HG02678 (cell line): ENCODE measurements around the gene ZC3H7B.

Experiments used
- ATAC-seq: cut with Tn5 transposase; IDR thresholded peaks from one replicate; pipeline ENCODE4 v1.9.1; 2021; ENCODE audit warnings: mild to moderate bottlenecking, moderate library complexity; ENCODE audit not compliant: unreplicated experiment

Gene ZC3H7B

DNA sequence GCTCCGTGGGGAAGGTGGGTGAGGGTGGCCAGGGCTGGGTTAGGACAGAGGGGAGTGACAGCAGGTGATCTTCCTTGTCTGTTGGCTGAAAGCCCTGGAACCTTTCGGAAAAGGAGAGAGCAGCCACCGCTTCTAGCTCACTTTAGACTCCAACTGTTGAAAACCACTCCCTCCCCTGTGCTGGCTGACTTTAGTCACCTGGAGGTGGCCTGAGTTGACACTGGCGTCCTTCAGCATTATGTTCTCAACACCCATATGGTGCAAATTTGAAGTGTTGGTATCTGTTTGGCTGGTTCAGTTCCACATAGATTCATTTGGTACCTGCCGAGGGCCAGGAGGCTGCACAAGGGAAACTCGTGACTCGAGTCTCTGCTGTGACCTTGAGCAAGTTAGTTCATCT, 28.8 kb downstream of the ZC3H7B start:
- ATAC-seq: no peak

DNA sequence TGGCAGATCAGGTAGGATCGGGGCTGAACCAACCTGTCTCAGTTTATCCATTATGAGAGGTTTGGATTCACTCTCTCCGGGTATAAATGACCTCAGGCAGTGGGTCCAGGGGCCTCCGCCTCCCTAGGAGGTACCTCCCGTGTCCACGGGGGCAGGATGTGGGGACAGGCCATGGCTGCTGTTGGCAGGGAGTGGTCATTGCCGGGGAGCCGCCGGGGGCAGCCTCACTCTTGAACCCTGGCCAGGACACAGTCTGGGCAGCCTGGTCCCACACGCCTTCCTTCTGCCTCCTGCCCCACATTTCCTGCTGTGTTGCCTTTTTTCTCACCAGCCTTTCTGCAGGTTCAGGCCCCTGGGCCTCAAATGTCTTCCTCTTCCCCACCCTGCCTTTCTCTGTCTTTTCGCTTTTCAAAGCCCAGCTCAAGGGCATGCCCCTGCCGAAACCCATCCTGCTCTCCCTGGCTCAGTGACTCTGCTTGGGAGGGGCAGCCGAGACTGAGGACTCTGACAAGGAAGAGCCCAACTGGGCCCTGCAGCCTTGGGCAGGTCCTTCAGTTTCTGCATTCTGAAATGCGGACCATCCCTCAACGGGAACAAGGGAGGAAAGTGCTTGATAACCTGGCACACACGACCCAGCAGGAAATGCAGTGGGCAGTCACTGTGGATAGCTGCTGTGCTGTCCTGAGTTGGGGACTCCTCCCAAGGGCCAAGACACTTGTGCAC, 31.1 kb downstream of the ZC3H7B start:
- ATAC-seq: no peak

DNA sequence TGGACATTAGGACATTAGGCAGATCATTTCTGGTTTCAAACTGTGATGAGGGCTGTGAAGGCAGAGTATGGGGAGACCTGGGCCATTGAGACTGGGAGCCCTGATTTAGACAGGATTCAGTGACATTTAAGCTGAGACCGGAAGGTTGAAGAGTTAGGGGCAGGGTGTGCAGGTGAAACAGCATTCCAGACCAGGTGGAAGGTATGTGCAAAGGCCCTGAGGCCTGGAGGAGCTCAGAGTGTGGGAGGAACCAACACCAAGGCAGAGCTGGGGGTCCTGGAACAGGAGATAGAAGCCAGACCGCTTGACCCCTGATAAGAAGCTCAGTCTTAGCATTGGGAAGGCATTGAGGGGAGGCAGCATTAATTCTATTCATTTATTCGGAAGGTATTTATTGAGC, 32.5 kb downstream of the ZC3H7B start:
- ATAC-seq: no peak

DNA sequence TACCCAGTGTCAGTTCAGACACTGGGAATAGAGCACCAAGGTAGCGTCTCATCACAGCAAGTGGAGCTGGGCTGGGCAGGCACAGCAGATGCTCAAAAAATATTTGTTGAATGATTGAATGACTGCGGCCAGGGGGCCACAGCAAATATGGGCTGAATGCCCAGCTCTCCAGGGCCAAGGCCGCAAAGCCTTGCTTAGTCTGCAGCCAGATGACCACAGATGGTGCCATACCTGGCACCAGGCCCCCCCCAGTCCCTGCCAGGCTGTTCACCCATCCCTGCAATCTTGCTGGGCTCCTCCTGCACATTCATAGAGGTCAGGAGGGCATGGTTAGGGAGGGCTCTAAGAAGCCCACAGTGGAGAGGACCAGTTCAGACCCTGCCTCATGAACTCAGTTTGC, 32.9 kb downstream of the ZC3H7B start:
- no peak for ATAC-seq

DNA sequence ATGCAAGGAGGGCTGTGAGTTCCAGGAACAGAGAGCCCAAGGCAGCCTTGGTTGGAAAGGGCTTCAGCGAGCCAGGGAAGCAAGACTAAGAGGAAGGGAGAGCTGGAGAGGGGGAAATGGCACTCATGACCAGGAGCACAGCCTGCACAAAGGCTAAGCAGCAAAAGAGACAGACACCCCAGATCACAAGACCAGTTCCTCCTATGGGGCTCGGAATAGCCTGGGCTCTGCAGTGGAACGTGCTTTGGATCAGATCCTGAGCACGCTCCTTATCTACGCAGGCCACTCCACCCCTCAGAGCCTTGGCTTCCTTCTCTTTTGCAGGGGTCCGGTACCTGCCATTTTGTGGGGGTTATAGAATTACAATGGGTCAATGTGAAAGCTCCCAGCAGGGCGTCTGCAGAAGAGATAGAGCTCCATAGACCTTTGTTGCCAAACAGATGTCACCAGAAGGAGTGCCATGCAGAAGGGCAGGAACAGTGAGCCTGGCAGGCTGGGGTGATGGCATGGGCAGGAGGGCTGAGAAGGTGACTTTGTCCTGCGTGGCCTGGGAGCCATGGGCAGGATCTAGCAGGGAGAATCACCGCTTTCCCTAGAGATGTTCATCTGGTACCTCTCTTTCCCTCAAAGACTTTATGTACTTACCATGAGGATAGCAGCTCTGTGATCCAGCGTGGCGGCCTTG, 33.8 kb downstream of the ZC3H7B start:
- no peak for ATAC-seq

GRCh38 chr22:41338614-41339212, 37.4 kb downstream of the ZC3H7B start:
- ATAC-seq: no peak

GRCh38 chr22:41339823-41340222, 38.5 kb downstream of the ZC3H7B start:
- ATAC-seq: no peak

DNA sequence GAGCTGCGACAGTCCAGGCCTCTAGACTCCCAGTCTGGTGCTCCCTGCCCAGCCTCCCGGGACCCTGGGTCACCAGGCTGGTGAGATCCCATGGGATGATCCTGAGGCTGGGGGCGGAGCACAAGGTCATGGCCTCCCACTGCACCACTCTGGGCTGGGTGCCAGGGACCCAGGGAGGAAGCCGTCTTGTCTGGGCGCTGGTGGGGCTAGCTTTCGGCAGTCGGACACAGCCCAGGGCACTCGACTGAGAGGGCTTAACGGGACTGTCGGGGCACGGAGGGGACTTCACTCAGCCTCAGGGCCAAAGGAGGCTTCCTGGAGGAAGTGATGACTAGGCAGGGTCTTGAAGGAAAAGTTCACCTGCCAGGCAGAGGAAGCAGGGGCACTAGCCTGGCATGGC, 39.0 kb downstream of the ZC3H7B start:
- ATAC-seq: no peak

GRCh38 chr22:41341012-41341411, 39.7 kb downstream of the ZC3H7B start:
- no peak for ATAC-seq

- ATAC-seq: no peak
These were observed 40.7 kb downstream of the ZC3H7B start for GRCh38 chr22:41341990-41342389.

DNA sequence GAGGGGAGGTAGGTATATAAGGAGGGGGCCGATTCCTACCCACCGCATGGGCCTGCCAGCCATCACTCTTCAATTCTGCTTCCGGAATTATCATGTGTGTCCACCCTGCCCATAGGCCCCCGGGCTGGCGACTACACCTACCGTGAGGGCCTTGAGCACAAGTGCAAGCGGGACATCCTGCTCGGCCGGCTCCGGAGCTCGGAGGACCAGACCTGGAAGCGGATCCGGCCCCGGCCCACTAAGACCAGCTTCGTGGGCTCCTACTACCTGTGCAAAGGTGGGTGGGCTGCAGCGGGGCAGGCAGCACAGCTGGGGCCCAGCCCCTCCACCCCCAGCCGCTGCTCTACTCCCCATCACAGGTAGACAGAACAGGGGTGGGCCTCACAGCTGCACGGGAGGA, 42.0 kb downstream of the ZC3H7B start:
- ATAC-seq: no peak

DNA sequence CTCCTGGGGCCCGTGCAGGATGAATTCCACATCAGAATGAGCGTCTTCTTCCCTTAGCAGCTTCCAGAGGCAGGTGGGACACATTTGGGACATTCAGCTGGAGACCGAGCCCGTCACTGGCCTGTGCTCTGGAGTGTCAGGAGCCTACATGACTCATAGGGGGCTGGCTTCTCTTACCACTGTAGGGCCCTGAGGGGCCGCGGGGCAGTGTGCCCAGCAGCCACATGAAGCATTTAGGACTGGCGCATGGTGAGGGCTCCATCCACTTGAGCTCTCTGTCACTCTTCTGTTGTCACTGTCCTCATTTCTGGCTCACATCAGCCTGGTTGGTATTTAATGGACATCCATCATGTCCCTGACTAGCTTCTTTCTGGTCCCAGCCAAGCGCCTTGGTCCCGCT, 42.4 kb downstream of the ZC3H7B start:
- no peak for ATAC-seq

- ATAC-seq: no peak
These were observed 43.0 kb downstream of the ZC3H7B start for GRCh38 chr22:41344189-41344788.

DNA sequence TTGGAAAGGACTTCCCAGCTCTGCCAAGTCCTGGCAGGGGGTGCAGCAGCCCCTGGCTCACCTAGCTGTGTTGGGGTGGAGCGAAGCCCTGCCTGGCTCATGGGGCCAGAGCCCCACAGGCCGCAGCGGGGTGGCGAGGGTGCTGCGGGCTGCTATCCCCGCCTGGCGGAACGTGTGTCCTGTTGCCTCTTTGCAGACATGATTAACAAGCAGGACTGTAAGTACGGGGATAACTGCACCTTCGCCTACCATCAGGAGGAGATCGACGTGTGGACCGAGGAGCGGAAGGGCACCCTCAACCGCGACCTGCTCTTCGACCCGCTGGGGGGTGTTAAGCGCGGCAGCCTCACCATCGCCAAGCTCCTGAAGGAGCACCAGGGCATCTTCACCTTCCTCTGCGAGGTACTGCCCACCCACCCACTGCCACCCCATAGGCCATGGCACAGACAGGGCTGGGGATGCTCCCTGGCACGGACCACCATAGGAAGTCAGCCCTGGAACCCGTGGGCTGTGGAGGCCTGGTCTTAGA, 44.5 kb downstream of the ZC3H7B start:
- ATAC-seq: no peak

GRCh38 chr22:41347066-41347859, 45.9 kb downstream of the ZC3H7B start:
- no peak for ATAC-seq

DNA sequence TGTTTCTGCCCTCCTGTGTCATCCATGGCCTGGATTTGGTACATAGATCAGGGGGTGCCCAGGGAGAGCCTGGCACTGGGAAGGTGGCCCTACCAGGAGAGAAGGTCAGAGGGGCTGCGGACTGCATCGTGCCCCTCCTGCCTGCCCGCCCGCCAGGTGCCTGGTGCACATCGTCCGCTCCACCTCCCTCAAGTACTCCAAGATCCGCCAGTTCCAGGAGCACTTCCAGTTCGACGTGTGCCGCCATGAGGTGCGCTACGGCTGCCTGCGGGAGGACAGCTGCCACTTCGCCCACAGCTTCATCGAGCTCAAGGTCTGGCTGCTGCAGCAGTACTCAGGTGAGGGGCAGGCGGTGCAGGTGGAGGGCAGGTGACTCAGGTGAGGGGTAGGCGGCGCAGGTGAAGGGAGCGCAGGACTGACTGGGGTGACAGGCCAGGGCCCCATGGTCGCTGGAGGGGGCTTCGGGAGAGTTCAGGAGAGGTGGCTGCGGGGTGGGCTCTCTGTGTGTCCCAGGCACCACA, 47.7 kb downstream of the ZC3H7B start:
- no peak for ATAC-seq

- no peak for ATAC-seq
These were observed 48.8 kb downstream of the ZC3H7B start for GRCh38 chr22:41350087-41350486.

DNA sequence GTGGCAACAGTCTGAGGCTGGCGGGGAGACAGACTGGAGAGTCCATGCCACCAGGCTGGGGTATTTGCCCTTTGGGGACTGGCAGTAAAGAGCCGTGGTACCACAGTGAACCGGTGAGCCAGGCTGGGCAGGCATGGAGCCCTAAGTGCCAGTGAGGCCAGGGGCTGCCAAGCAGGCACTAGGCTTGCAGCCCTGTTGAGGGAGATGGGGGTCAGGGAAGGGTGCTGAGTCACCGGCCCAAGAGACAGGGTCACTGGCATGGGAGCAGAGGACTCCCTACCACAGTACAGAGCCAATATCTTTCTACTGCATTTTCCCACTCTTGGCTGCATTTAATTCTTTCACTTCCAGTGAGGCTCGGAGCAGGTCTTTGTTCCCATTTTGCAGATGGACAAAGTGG, 49.7 kb downstream of the ZC3H7B start:
- no peak for ATAC-seq

DNA sequence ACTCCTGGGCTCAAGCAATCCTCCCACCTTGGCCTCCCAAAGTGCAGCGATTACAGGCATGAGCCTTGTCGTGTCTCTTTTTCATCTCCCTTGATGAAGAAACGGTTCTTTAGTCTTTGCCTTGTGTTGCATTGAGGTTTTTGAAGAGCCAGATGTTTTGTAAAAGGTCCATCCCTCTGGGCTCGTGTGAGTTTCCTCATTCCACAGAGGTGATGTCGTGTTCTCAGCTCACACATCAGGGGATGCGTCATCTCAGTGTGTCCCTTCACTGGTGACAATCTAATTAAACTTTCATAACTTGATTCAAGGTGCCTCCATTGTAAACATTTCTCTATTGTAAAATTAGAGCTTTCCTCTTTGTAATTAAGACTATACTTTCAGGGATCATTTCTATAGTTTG, 50.7 kb downstream of the ZC3H7B start:
- ATAC-seq: no peak

DNA sequence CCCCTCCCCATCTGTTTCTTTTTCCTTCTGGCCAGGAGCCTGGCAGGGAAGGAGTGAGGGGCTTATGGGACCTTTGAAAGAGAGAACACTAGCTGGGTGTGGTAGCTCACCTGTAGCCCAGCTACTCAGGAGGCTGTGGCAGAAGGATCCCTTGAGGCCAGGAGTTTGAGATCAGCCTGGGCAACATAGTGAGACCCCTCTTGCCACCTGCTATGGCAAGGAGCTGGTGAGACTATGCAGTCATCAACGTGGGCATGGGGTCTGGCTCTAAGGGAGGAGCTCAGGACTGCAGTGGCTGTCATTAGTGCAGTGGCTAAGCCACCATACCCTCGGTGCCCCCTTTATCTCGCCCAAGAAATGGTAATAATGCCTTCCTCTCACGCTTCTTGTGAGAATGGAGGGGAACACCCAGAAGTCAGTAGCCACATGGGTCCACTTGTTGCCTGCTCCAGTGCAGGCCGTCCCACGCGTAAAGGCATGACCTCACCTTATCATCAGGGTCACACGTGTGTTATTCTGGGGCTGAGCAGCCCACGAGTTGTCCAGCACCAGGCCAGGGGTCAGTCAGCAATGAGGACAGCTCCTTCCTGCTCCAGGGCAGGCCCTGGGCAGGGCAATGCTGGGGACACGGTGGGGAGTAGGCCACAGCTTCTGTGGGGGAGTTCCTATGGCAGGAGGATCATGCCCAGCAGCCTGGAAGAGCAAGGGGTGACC, 52.7 kb downstream of the ZC3H7B start:
- ATAC-seq: no peak
